Measurements from ENCODE around the gene FSCB.
"Not testable (repeated sequence)": the region's sequence is repeated elsewhere in the genome, so short reads cannot be mapped to it uniquely, and the experiment has no call there.

FSCB gene

GRCh38 chr14:44507183-44507582, at the start of gene FSCB:
FSCB (minus strand) TSS chr14:44507283; CDS start chr14:44506987, 296 bp downstream.
- H3K9me3 ChIP-seq (ENCODE audit: control insufficient read depth, insufficient read depth, low read depth, low read length): no peaks in the 10 kb centered on the region
- H3K36me3 ChIP-seq (ENCODE audit: control insufficient read depth, insufficient read depth, low read length): no peaks in the 10 kb centered on the region
- H3K27ac ChIP-seq (ENCODE audit: low read depth, low read length): no peak within 1 kb of the TSS
- no peaks in the 10 kb centered on the region for H3K4me1 ChIP-seq (ENCODE audit: control insufficient read depth, insufficient read depth, low read length)
- H3K9ac ChIP-seq (ENCODE audit: low read length): no peak within 1 kb of the TSS
- H3K27me3 ChIP-seq (ENCODE audit: control insufficient read depth, insufficient read depth, low read length): no peaks in the 10 kb centered on the region
- no peak within 1 kb of the TSS for H3K4me3 ChIP-seq (ENCODE audit: low read depth, low read length)

- Histone ChIP-seq H3K27ac (ENCODE audit: low read depth, low read length) (no peak overlapping the region), H3K9ac (ENCODE audit: low read length) (no peak overlapping the region), H3K36me3 (ENCODE audit: control insufficient read depth, insufficient read depth, low read length) (no peaks in the 10 kb centered on the region), H3K27me3 (ENCODE audit: control insufficient read depth, insufficient read depth, low read length) (no peaks in the 10 kb centered on the region), H3K9me3 (ENCODE audit: control insufficient read depth, insufficient read depth, low read depth, low read length) (no peaks in the 10 kb centered on the region), H3K4me3 (ENCODE audit: low read depth, low read length) (no peak overlapping the region), H3K4me1 (ENCODE audit: control insufficient read depth, insufficient read depth, low read length) (no peaks in the 10 kb centered on the region)
These were observed 24.6 kb upstream of the FSCB start for GRCh38 chr14:44531658-44532057.

GRCh38 chr14:44530475-44530874, 23.4 kb upstream of the FSCB start:
- Histone ChIP-seq H3K27me3 (ENCODE audit: control insufficient read depth, insufficient read depth, low read length) (no peaks in the 10 kb centered on the region), H3K36me3 (ENCODE audit: control insufficient read depth, insufficient read depth, low read length) (no peaks in the 10 kb centered on the region), H3K9me3 (ENCODE audit: control insufficient read depth, insufficient read depth, low read depth, low read length) (no peaks in the 10 kb centered on the region), H3K4me3 (ENCODE audit: low read depth, low read length) (no peak overlapping the region), H3K27ac (ENCODE audit: low read depth, low read length) (no peak overlapping the region), H3K4me1 (ENCODE audit: control insufficient read depth, insufficient read depth, low read length) (no peaks in the 10 kb centered on the region), H3K9ac (ENCODE audit: low read length) (no peak overlapping the region)

- Histone ChIP-seq H3K27me3 (ENCODE audit: control insufficient read depth, insufficient read depth, low read length) (no peaks in the 10 kb centered on the region), H3K9ac (ENCODE audit: low read length) (no peak overlapping the region), H3K36me3 (ENCODE audit: control insufficient read depth, insufficient read depth, low read length) (no peaks in the 10 kb centered on the region), H3K9me3 (ENCODE audit: control insufficient read depth, insufficient read depth, low read depth, low read length) (no peaks in the 10 kb centered on the region), H3K4me1 (ENCODE audit: control insufficient read depth, insufficient read depth, low read length) (no peaks in the 10 kb centered on the region), H3K4me3 (ENCODE audit: low read depth, low read length) (no peak overlapping the region), H3K27ac (ENCODE audit: low read depth, low read length) (no peak overlapping the region)
These were observed 21.9 kb upstream of the FSCB start for GRCh38 chr14:44529026-44529425.

- Histone ChIP-seq H3K4me3 (ENCODE audit: low read depth, low read length) (no peak overlapping the region), H3K36me3 (ENCODE audit: control insufficient read depth, insufficient read depth, low read length) (no peaks in the 10 kb centered on the region), H3K27ac (ENCODE audit: low read depth, low read length) (no peak overlapping the region), H3K9ac (ENCODE audit: low read length) (no peak overlapping the region), H3K27me3 (ENCODE audit: control insufficient read depth, insufficient read depth, low read length) (no peaks in the 10 kb centered on the region), H3K9me3 (ENCODE audit: control insufficient read depth, insufficient read depth, low read depth, low read length) (no peaks in the 10 kb centered on the region), H3K4me1 (ENCODE audit: control insufficient read depth, insufficient read depth, low read length) (no peaks in the 10 kb centered on the region)
These were observed 21.1 kb upstream of the FSCB start for GRCh38 chr14:44528180-44528579.

- Histone ChIP-seq H3K9ac (ENCODE audit: low read length) (no peak overlapping the region), H3K4me1 (ENCODE audit: control insufficient read depth, insufficient read depth, low read length) (no peaks in the 10 kb centered on the region), H3K4me3 (ENCODE audit: low read depth, low read length) (no peak overlapping the region), H3K9me3 (ENCODE audit: control insufficient read depth, insufficient read depth, low read depth, low read length) (no peaks in the 10 kb centered on the region), H3K36me3 (ENCODE audit: control insufficient read depth, insufficient read depth, low read length) (no peaks in the 10 kb centered on the region), H3K27ac (ENCODE audit: low read depth, low read length) (no peak overlapping the region), H3K27me3 (ENCODE audit: control insufficient read depth, insufficient read depth, low read length) (no peaks in the 10 kb centered on the region)
These were observed 18.2 kb upstream of the FSCB start for GRCh38 chr14:44525237-44525636.

- not testable (repeated sequence) for H3K27me3 ChIP-seq (ENCODE audit: control insufficient read depth, insufficient read depth, low read length); H3K36me3 ChIP-seq (ENCODE audit: control insufficient read depth, insufficient read depth, low read length); H3K27ac ChIP-seq (ENCODE audit: low read depth, low read length); H3K9me3 ChIP-seq (ENCODE audit: control insufficient read depth, insufficient read depth, low read depth, low read length); H3K4me1 ChIP-seq (ENCODE audit: control insufficient read depth, insufficient read depth, low read length); H3K9ac ChIP-seq (ENCODE audit: low read length); H3K4me3 ChIP-seq (ENCODE audit: low read depth, low read length)
These were observed 8.6 kb upstream of the FSCB start for GRCh38 chr14:44515668-44516067.

- no peak overlapping the region for H3K4me3 ChIP-seq (ENCODE audit: low read depth, low read length)
- H3K9me3 ChIP-seq (ENCODE audit: control insufficient read depth, insufficient read depth, low read depth, low read length): no peaks in the 10 kb centered on the region
- H3K4me1 ChIP-seq (ENCODE audit: control insufficient read depth, insufficient read depth, low read length): no peaks in the 10 kb centered on the region
These were observed 1.8 kb upstream of the FSCB start for GRCh38 chr14:44508834-44509233.

GRCh38 chr14:44505588-44505987, 1.5 kb downstream of the FSCB start:
- H3K4me3 ChIP-seq (ENCODE audit: low read depth, low read length): no peak overlapping the region
- H3K36me3 ChIP-seq (ENCODE audit: control insufficient read depth, insufficient read depth, low read length): no peaks in the 10 kb centered on the region
- H3K27me3 ChIP-seq (ENCODE audit: control insufficient read depth, insufficient read depth, low read length): no peaks in the 10 kb centered on the region
- H3K27ac ChIP-seq (ENCODE audit: low read depth, low read length): no peak overlapping the region
- H3K9me3 ChIP-seq (ENCODE audit: control insufficient read depth, insufficient read depth, low read depth, low read length): no peaks in the 10 kb centered on the region
- no peaks in the 10 kb centered on the region for H3K4me1 ChIP-seq (ENCODE audit: control insufficient read depth, insufficient read depth, low read length)
- H3K9ac ChIP-seq (ENCODE audit: low read length): no peak overlapping the region

More at GRCh38 chr14:44508834-44509233, 1.8 kb upstream of the FSCB start:
- Histone ChIP-seq H3K9ac (ENCODE audit: low read length) (no peak overlapping the region), H3K27ac (ENCODE audit: low read depth, low read length) (no peak overlapping the region), H3K36me3 (ENCODE audit: control insufficient read depth, insufficient read depth, low read length) (no peaks in the 10 kb centered on the region), H3K27me3 (ENCODE audit: control insufficient read depth, insufficient read depth, low read length) (no peaks in the 10 kb centered on the region)

GRCh38 chr14:44497148-44497547, 9.9 kb downstream of the FSCB start:
- no peak overlapping the region for H3K4me3 ChIP-seq (ENCODE audit: low read depth, low read length)
- no peaks in the 10 kb centered on the region for H3K4me1 ChIP-seq (ENCODE audit: control insufficient read depth, insufficient read depth, low read length)
- no peaks in the 10 kb centered on the region for H3K27me3 ChIP-seq (ENCODE audit: control insufficient read depth, insufficient read depth, low read length)
- no peaks in the 10 kb centered on the region for H3K36me3 ChIP-seq (ENCODE audit: control insufficient read depth, insufficient read depth, low read length)
- no peak overlapping the region for H3K9ac ChIP-seq (ENCODE audit: low read length)
- no peak overlapping the region for H3K27ac ChIP-seq (ENCODE audit: low read depth, low read length)
- H3K9me3 ChIP-seq (ENCODE audit: control insufficient read depth, insufficient read depth, low read depth, low read length): peaks cover under 1% of the 10 kb centered on the region

GRCh38 chr14:44494137-44494536, 12.9 kb downstream of the FSCB start:
- Histone ChIP-seq H3K9ac (ENCODE audit: low read length) (no peak overlapping the region), H3K4me1 (ENCODE audit: control insufficient read depth, insufficient read depth, low read length) (no peaks in the 10 kb centered on the region), H3K4me3 (ENCODE audit: low read depth, low read length) (no peak overlapping the region), H3K36me3 (ENCODE audit: control insufficient read depth, insufficient read depth, low read length) (no peaks in the 10 kb centered on the region), H3K9me3 (ENCODE audit: control insufficient read depth, insufficient read depth, low read depth, low read length) (peaks cover 4% of the 10 kb centered on the region), H3K27me3 (ENCODE audit: control insufficient read depth, insufficient read depth, low read length) (no peaks in the 10 kb centered on the region), H3K27ac (ENCODE audit: low read depth, low read length) (no peak overlapping the region)

- Histone ChIP-seq H3K9ac (ENCODE audit: low read length) (no peak overlapping the region), H3K36me3 (ENCODE audit: control insufficient read depth, insufficient read depth, low read length) (no peaks in the 10 kb centered on the region), H3K27me3 (ENCODE audit: control insufficient read depth, insufficient read depth, low read length) (no peaks in the 10 kb centered on the region), H3K9me3 (ENCODE audit: control insufficient read depth, insufficient read depth, low read depth, low read length) (peaks cover 4% of the 10 kb centered on the region), H3K27ac (ENCODE audit: low read depth, low read length) (no peak overlapping the region), H3K4me3 (ENCODE audit: low read depth, low read length) (no peak overlapping the region), H3K4me1 (ENCODE audit: control insufficient read depth, insufficient read depth, low read length) (no peaks in the 10 kb centered on the region)
These were observed 16.1 kb downstream of the FSCB start for GRCh38 chr14:44490966-44491365.
